H9 (cell line): ENCODE data around the gene FYN. TPM values are rescaled to one million over a fixed set of nuclear protein-coding genes. Genes with fewer than 3 reads are reported as not detected.

Experiments
- DNase-seq: peaks from one replicate; pipeline ENCODE4 v3.0.0-alpha.2; 2017
- H2AFZ ChIP-seq: one replicate; pipeline ENCODE4 v1.6.1; 2013; ENCODE audit warnings: mild to moderate bottlenecking, low read length, control low read depth, moderate library complexity
- H2AK5ac ChIP-seq: 2 replicates; pipeline ENCODE4 v1.6.1; 2013; ENCODE audit warnings: low read length, control low read depth, mixed read lengths; ENCODE audit not compliant: insufficient read length
- H2BK120ac ChIP-seq: one replicate; pipeline ENCODE4 v1.6.1; 2013; ENCODE audit warnings: low read depth, mild to moderate bottlenecking, low read length, control low read depth, inconsistent platforms; ENCODE audit not compliant: poor library complexity, severe bottlenecking
- H2BK12ac ChIP-seq: 2 replicates; pipeline ENCODE4 v1.6.1; 2013; ENCODE audit warnings: low read length, control low read depth, mixed read lengths, low read depth; ENCODE audit not compliant: insufficient read length
- H2BK15ac ChIP-seq: 2 replicates; pipeline ENCODE4 v1.6.1; 2013; ENCODE audit warnings: low read depth, low read length, control low read depth
- H2BK20ac ChIP-seq: one replicate; pipeline ENCODE4 v1.6.1; 2013; ENCODE audit warnings: low read depth, mild to moderate bottlenecking, low read length, control low read depth, inconsistent platforms; ENCODE audit not compliant: poor library complexity, severe bottlenecking
- H2BK5ac ChIP-seq: 2 replicates; pipeline ENCODE4 v1.6.1; 2013; ENCODE audit warnings: low read length, control low read depth, mixed read lengths; ENCODE audit not compliant: insufficient read length
- H3K14ac ChIP-seq: 2 replicates; pipeline ENCODE4 v1.6.1; 2013; ENCODE audit warnings: low read length, control low read depth; ENCODE audit not compliant: insufficient read depth
- H3K18ac ChIP-seq: 2 replicates; pipeline ENCODE4 v1.6.1; 2013; ENCODE audit warnings: low read depth, mild to moderate bottlenecking, mixed read lengths, low read length, control low read depth; ENCODE audit not compliant: insufficient read length
- H3K23ac ChIP-seq: 2 replicates; pipeline ENCODE4 v1.6.1; 2013; ENCODE audit warnings: low read length, control low read depth, mixed read lengths, low read depth; ENCODE audit not compliant: insufficient read length
- H3K23me2 ChIP-seq: 2 replicates; pipeline ENCODE4 v1.6.1; 2013; ENCODE audit warnings: low read depth, mild to moderate bottlenecking, mixed read lengths, low read length, control low read depth; ENCODE audit not compliant: insufficient read length, poor library complexity, severe bottlenecking
- H3K27ac ChIP-seq: 2 replicates; pipeline ENCODE4 v1.5.1; 2013; ENCODE audit warnings: low read length, control low read depth, mixed read lengths, low read depth; ENCODE audit not compliant: insufficient read length
- H3K27me3 ChIP-seq: 2 replicates; pipeline ENCODE4 v1.6.1; 2013; ENCODE audit warnings: low read length, control low read depth, inconsistent platforms; ENCODE audit not compliant: insufficient read depth
- H3K4ac ChIP-seq: 2 replicates; pipeline ENCODE4 v1.6.1; 2013; ENCODE audit warnings: low read depth, mild to moderate bottlenecking, control low read depth, inconsistent platforms, low read length, moderate library complexity
- H3K4me1 ChIP-seq: 2 replicates; pipeline ENCODE4 v1.6.1; 2013; ENCODE audit warnings: low read length, control low read depth, inconsistent platforms; ENCODE audit not compliant: insufficient read depth
- H3K4me2 ChIP-seq: 2 replicates; pipeline ENCODE4 v1.6.1; 2013; ENCODE audit warnings: low read length, control low read depth, mixed read lengths; ENCODE audit not compliant: insufficient read length, insufficient read depth
- H3K56ac ChIP-seq: 2 replicates; pipeline ENCODE4 v1.6.1; 2013; ENCODE audit warnings: low read depth, mild to moderate bottlenecking, mixed read lengths, low read length, control low read depth; ENCODE audit not compliant: insufficient read length
- H3K79me1 ChIP-seq: 2 replicates; pipeline ENCODE4 v1.6.1; 2013; ENCODE audit warnings: low read depth, mild to moderate bottlenecking, moderate library complexity, low read length, control low read depth, inconsistent platforms; ENCODE audit not compliant: insufficient read depth, poor library complexity, severe bottlenecking
- H3K79me2 ChIP-seq: 2 replicates; pipeline ENCODE4 v1.6.1; 2013; ENCODE audit warnings: low read length, control low read depth, inconsistent platforms; ENCODE audit not compliant: insufficient read depth
- H3K9ac ChIP-seq: 2 replicates; pipeline ENCODE4 v1.6.1; 2013; ENCODE audit warnings: low read length, control low read depth, mixed read lengths; ENCODE audit not compliant: insufficient read length; ENCODE audit errors: extremely low read depth
- H3K9me3 ChIP-seq: one replicate; pipeline ENCODE4 v1.6.1; 2013; ENCODE audit warnings: low read depth, low read length, inconsistent platforms; ENCODE audit not compliant: control insufficient read depth
- H3T11ph ChIP-seq: one replicate; pipeline ENCODE4 v1.6.1; 2013; ENCODE audit warnings: mild to moderate bottlenecking, low read length, control low read depth, inconsistent platforms
- H4K20me1 ChIP-seq: one replicate; pipeline ENCODE4 v1.6.1; 2013; ENCODE audit not compliant: control insufficient read depth, insufficient read length, insufficient read depth
- H4K5ac ChIP-seq: 2 replicates; pipeline ENCODE4 v1.6.1; 2013; ENCODE audit warnings: low read depth, mild to moderate bottlenecking, mixed read lengths, low read length, control low read depth; ENCODE audit not compliant: insufficient read length
- H4K8ac ChIP-seq: replicated peaks from 2 replicates; pipeline ENCODE4 v1.6.1; 2013; ENCODE audit warnings: low read length, control low read depth, mixed read lengths, low read depth; ENCODE audit not compliant: insufficient read length
- H4K91ac ChIP-seq: 2 replicates; pipeline ENCODE4 v1.6.1; 2013; ENCODE audit warnings: low read depth, mild to moderate bottlenecking, moderate library complexity, mixed read lengths, low read length, control low read depth; ENCODE audit not compliant: insufficient read length
- H3K27ac Mint-ChIP-seq, 3 experiments: 2 replicates in 2 of 3; 3 replicates in 1 of 3; pipeline ENCODE4 v1.8.0; 2020 to 2021; ENCODE audit warnings: mixed read lengths in 3 of 3, mild to moderate bottlenecking in 1 of 3, moderate library complexity in 1 of 3
- H3K27me3 Mint-ChIP-seq: 2 replicates; pipeline ENCODE4 v1.8.0; 2021; ENCODE audit warnings: low read depth, mild to moderate bottlenecking, moderate library complexity, mixed read lengths
- H3K36me3 Mint-ChIP-seq, 3 experiments: 2 replicates in 2 of 3; 3 replicates in 1 of 3; pipeline ENCODE4 v1.8.0; 2020 to 2021; ENCODE audit warnings: low read depth in 3 of 3, mixed read lengths in 3 of 3; ENCODE audit not compliant: insufficient read depth in 1 of 3
- H3K4me1 Mint-ChIP-seq, 2 experiments: 2 replicates each; pipeline ENCODE4 v1.8.0; 2020; ENCODE audit warnings: mixed read lengths in 2 of 2
- H3K4me3 Mint-ChIP-seq, 2 experiments: 2 replicates in 1 of 2; 3 replicates in 1 of 2; pipeline ENCODE4 v1.8.0; 2020 to 2021; ENCODE audit warnings: mild to moderate bottlenecking in 2 of 2, mixed read lengths in 2 of 2, moderate library complexity in 1 of 2
- H3K9me3 Mint-ChIP-seq, 2 experiments: 2 replicates in 1 of 2; 3 replicates in 1 of 2; pipeline ENCODE4 v1.8.0; 2020; ENCODE audit warnings: mild to moderate bottlenecking in 2 of 2, mixed read lengths in 2 of 2, moderate library complexity in 1 of 2
- WGBS: extraction: QIAGEN DNeasy Blood & Tissue Kit; methylation state at CpG from one replicate; pipeline ENCODE4 v1.1.7; 2013; ENCODE audit warnings: missing lambda C conversion rate, low lambda C conversion rate, mixed read lengths; ENCODE audit not compliant: insufficient read length; ENCODE audit errors: extremely low coverage; 5-methylcytosine and 5-hydroxymethylcytosine counted together
- total RNA-seq: library from RNA; stranded (reverse); gene quantifications from 2 replicates; pipeline ENCODE4 v1.2.1, GENCODE V29; 2021
- TF ChIP-seq, protein P1 (sequence below): fragments of 200-600 bp; sonication (generic); conservative IDR thresholded peaks from 3 replicates; pipeline ENCODE4 v1.8.0; 2021; ENCODE audit warnings: antibody characterized with exemption, mild to moderate bottlenecking

The FYN gene
- total RNA-seq, 1 experiment from 2014 or later, result 64.8 TPM

DNA sequence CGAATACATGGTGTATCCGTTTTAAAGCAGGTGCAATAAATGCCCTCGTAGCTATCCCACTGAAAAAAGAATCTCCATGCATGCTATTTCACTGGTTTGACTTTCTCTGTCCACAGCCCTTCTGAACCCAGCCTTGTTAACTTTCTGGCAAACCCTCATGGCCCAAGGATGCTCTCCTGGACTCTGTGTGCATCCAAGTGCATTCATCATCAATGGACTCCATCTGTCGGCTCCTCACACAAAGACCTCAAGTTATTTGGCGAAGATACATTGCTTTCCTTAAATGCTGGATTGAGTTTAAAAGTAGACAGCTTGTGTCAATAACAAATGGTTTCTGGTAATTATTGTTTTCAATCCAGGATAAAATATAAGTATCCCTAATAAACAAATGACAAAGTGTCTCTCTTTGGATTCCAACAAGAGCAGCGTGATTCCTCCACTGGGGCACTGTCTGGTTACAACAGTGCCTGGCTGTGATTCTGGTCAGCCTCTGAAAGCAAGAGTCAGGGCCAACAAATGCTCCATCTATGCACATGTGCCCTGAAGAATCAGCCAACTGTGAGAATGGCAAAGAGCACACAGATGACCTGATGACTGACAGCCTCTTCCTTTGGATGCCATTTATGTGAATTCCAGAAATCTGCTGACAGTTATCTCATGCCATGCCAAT is 55.7 kb downstream of the FYN start:
- Mint-ChIP-seq H3K9me3 (peaks cover 0 to 5% of the 10 kb centered on the region in 2 experiments; a peak in 3 of 5 replicates), H3K36me3 (peaks cover 5 to 23% (median 14%) of the 10 kb centered on the region in 3 experiments), H3K4me1 (peaks cover 0 to 3% of the 10 kb centered on the region in 2 experiments; a peak in 1 of 4 replicates), H3K27me3 (no peaks in the 10 kb centered on the region), H3K27ac (no peak overlapping the region), H3K4me3 (no peak overlapping the region)
- Histone ChIP-seq H4K91ac (no peak overlapping the region), H3K9ac (no peak overlapping the region), H4K20me1 (no peaks in the 10 kb centered on the region), H3K4me1 (no peaks in the 10 kb centered on the region), H3K27ac (no peak overlapping the region), H3K18ac (no peak overlapping the region), H3K79me1 (no peaks in the 10 kb centered on the region), H3K4me2 (no peak overlapping the region), H4K8ac (no peak overlapping the region), H3K23me2 (no peaks in the 10 kb centered on the region), H2BK5ac (no peak overlapping the region), H3K9me3 (no peaks in the 10 kb centered on the region), H3K14ac (no peak overlapping the region), H2AK5ac (no peak overlapping the region), H3K27me3 (no peaks in the 10 kb centered on the region), H3K23ac (no peak overlapping the region), H3K4ac (no peak overlapping the region), H3K79me2 (0 out of 2 replicates have a peak, but pooled peaks cover 1% of the 10 kb centered on the region), H4K5ac (no peak overlapping the region), H2BK20ac (no peak overlapping the region), H2BK120ac (no peak overlapping the region), H2BK15ac (no peak overlapping the region), H3T11ph (no peak overlapping the region), H2AFZ (no peak overlapping the region), H2BK12ac (no peak overlapping the region), H3K56ac (no peak overlapping the region)
- DNase-seq, result no peak
- WGBS, result no CpG with 5 or more reads among the region's 6 CpGs
- TF ChIP-seq, protein P1, sequence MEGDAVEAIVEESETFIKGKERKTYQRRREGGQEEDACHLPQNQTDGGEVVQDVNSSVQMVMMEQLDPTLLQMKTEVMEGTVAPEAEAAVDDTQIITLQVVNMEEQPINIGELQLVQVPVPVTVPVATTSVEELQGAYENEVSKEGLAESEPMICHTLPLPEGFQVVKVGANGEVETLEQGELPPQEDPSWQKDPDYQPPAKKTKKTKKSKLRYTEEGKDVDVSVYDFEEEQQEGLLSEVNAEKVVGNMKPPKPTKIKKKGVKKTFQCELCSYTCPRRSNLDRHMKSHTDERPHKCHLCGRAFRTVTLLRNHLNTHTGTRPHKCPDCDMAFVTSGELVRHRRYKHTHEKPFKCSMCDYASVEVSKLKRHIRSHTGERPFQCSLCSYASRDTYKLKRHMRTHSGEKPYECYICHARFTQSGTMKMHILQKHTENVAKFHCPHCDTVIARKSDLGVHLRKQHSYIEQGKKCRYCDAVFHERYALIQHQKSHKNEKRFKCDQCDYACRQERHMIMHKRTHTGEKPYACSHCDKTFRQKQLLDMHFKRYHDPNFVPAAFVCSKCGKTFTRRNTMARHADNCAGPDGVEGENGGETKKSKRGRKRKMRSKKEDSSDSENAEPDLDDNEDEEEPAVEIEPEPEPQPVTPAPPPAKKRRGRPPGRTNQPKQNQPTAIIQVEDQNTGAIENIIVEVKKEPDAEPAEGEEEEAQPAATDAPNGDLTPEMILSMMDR, result no peak
